ENCODE data around the gene OLFML2A. TPM values are rescaled to one million over a fixed set of nuclear protein-coding genes. Genes with fewer than 3 reads are reported as not detected.
A peak's percentile ranks its signal among the peaks of the same experiment; 100 is the strongest.

OLFML2A gene
- total RNA-seq, 2 experiments from 2014 or later = 4.4 to 6.7 TPM

- Histone ChIP-seq H3K4me3 (ENCODE audit: low read depth, low read length, poor library complexity, severe bottlenecking) (no peak overlapping the region), H4K20me1 (ENCODE audit: insufficient read depth, low read length) (no peaks in the 10 kb centered on the region), H3K4me1 (ENCODE audit: insufficient read depth, low read length, poor library complexity, severe bottlenecking) (no peaks in the 10 kb centered on the region), H3K9me2 (ENCODE audit: insufficient read depth, low read length) (no peaks in the 10 kb centered on the region), H3K36me3 (ENCODE audit: insufficient read depth, low read length) (no peaks in the 10 kb centered on the region), H3K9me3 (ENCODE audit: low read length) (no peaks in the 10 kb centered on the region), H3K79me2 (ENCODE audit: insufficient read depth, low read depth, low read length) (no peaks in the 10 kb centered on the region), H3K27ac (ENCODE audit: low read depth, low read length, poor library complexity, severe bottlenecking) (no peak overlapping the region), H3K4me2 (ENCODE audit: low read length) (no peak overlapping the region), H2AFZ (ENCODE audit: low read length) (no peak overlapping the region)
- intact Hi-C loops (cut with micrococcal nuclease; ENCODE audit: unreplicated experiment) = no loop called here
- ChIA-PET POLR2A (interaction anchor here (0.8 kb wide), 1 partner anchor 72 kb away, joined by 3 read pairs; no protein-coding TSS in a partner anchor), CTCF (ENCODE audit: unreplicated experiment) (interaction anchor here (0.9 kb wide), 1 partner anchor 76 kb away, joined by 3 read pairs; the partner anchor contains the start of gene NR6A1)
- DNase-seq (ENCODE audit: low spot score) = no peak
- no TSS peak for BruUV-seq (replicated peaks)
- TF ChIP-seq CTCF (conservative IDR thresholded peaks at IDR 0.05; ENCODE audit: low read length) = no peak
- TF ChIP-seq EZH2phosphoT487 (IDR thresholded peaks at IDR 0.05; ENCODE audit: borderline replicate concordance, low read depth, low read length) = no peak
Measured at GRCh38 chr9:124846969-124847368, 70.0 kb downstream of the OLFML2A start.

- peaks cover 11% of the 10 kb centered on the region for H3K4me1 ChIP-seq (ENCODE audit: insufficient read depth, low read length, poor library complexity, severe bottlenecking)
- H3K79me2 ChIP-seq (ENCODE audit: insufficient read depth, low read depth, low read length) = no peaks in the 10 kb centered on the region
- BruUV-seq (replicated peaks) = no TSS peak
- H3K27ac ChIP-seq (ENCODE audit: low read depth, low read length, poor library complexity, severe bottlenecking) = no peak overlapping the region
- ChIA-PET POLR2A (no interaction called here), CTCF (ENCODE audit: unreplicated experiment) (no interaction called here)
- H2AFZ ChIP-seq (ENCODE audit: low read length) = no peak overlapping the region
- H3K4me2 ChIP-seq (ENCODE audit: low read length) = no peak overlapping the region
- intact Hi-C loops (cut with micrococcal nuclease; ENCODE audit: unreplicated experiment) = loop anchor here (5.0 to 10.0 kb wide), 2 partner anchors 138 to 525 kb away; no protein-coding TSS in a partner anchor
- H4K20me1 ChIP-seq (ENCODE audit: insufficient read depth, low read length) = no peaks in the 10 kb centered on the region
- no peaks in the 10 kb centered on the region for H3K9me2 ChIP-seq (ENCODE audit: insufficient read depth, low read length)
- no peak for DNase-seq (ENCODE audit: low spot score)
- TF ChIP-seq EZH2phosphoT487 (IDR thresholded peaks at IDR 0.05; ENCODE audit: borderline replicate concordance, low read depth, low read length) (no peak), CTCF (conservative IDR thresholded peaks at IDR 0.05; ENCODE audit: low read length) (no peak)
- H3K36me3 ChIP-seq (ENCODE audit: insufficient read depth, low read length) = no peaks in the 10 kb centered on the region
- H3K9me3 ChIP-seq (ENCODE audit: low read length) = no peaks in the 10 kb centered on the region
- no peak overlapping the region for H3K4me3 ChIP-seq (ENCODE audit: low read depth, low read length, poor library complexity, severe bottlenecking)
Measured at GRCh38 chr9:124849801-124850200, 72.9 kb downstream of the OLFML2A start.

GRCh38 chr9:124852121-124852828, 75.3 kb downstream of the OLFML2A start:
- peak overlapping the region; percentile 9; the same call in 1 of the 2 replicates for H2AFZ ChIP-seq (ENCODE audit: low read length)
- intact Hi-C loops (cut with micrococcal nuclease; ENCODE audit: unreplicated experiment) = loop anchor here (5.0 to 10.0 kb wide), 2 partner anchors 140 to 523 kb away; no protein-coding TSS in a partner anchor
- peaks cover 11% of the 10 kb centered on the region for H3K4me1 ChIP-seq (ENCODE audit: insufficient read depth, low read length, poor library complexity, severe bottlenecking)
- no TSS peak for BruUV-seq (replicated peaks)
- H3K9me3 ChIP-seq (ENCODE audit: low read length) = no peaks in the 10 kb centered on the region
- ChIA-PET CTCF (ENCODE audit: unreplicated experiment) (interaction anchor here (1.4 kb wide), 1 partner anchor 85 kb away, joined by 3 read pairs; no protein-coding TSS in a partner anchor), POLR2A (interaction anchor here (2.3 kb wide), 1 partner anchor 75 kb away, joined by 6 read pairs; the partner anchor contains the start of gene OLFML2A)
- peaks cover 13% of the 10 kb centered on the region for H3K36me3 ChIP-seq (ENCODE audit: insufficient read depth, low read length)
- H3K9me2 ChIP-seq (ENCODE audit: insufficient read depth, low read length) = no peaks in the 10 kb centered on the region
- no peak overlapping the region for H3K27ac ChIP-seq (ENCODE audit: low read depth, low read length, poor library complexity, severe bottlenecking)
- H3K4me3 ChIP-seq (ENCODE audit: low read depth, low read length, poor library complexity, severe bottlenecking) = no peak overlapping the region
- no peaks in the 10 kb centered on the region for H3K79me2 ChIP-seq (ENCODE audit: insufficient read depth, low read depth, low read length)
- no peak for DNase-seq (ENCODE audit: low spot score)
- H4K20me1 ChIP-seq (ENCODE audit: insufficient read depth, low read length) = no peaks in the 10 kb centered on the region
- peak overlapping the region; percentile 72 for H3K4me2 ChIP-seq (ENCODE audit: low read length)
- TF ChIP-seq CTCF (conservative IDR thresholded peaks at IDR 0.05; ENCODE audit: low read length) (no peak), EZH2phosphoT487 (IDR thresholded peaks at IDR 0.05; ENCODE audit: borderline replicate concordance, low read depth, low read length) (no peak)

Data from OCI-LY7 (cell line).